ENCODE results near the gene HNRNPL.
"Not testable (repeated sequence)": the region's sequence is repeated elsewhere in the genome, so short reads cannot be mapped to it uniquely, and the experiment has no call there.

The HNRNPL gene

GRCh38 chr19:38831142-38831605 is 18.6 kb downstream of the HNRNPL start:
- Histone ChIP-seq H2AFZ (ENCODE audit: low read length) (peak overlapping the region; percentile 93), H3K14ac (ENCODE audit: low read length) (no peak overlapping the region), H4K91ac (ENCODE audit: low read depth, low read length, poor library complexity) (no peak overlapping the region), H3K23ac (ENCODE audit: low read depth, low read length, poor library complexity) (peak overlapping the region; percentile 9), H3K36me3 (replicated peaks in 1 of 2; ENCODE audit: control insufficient read depth in 2 of 2, insufficient read depth in 2 of 2, low read length in 2 of 2) (peaks cover 14 to 47% of the 10 kb centered on the region in 2 donors), H3K27ac (replicated peaks; ENCODE audit: low read length) (peak overlapping the region; percentile 50), H3K4me3 (ENCODE audit: low read length in 2 of 2) (peak overlapping the region; percentile 75 to 81), H2AK5ac (ENCODE audit: low read depth, low read length) (peak overlapping the region; percentile 53), H2BK12ac (ENCODE audit: low read length) (no peak overlapping the region), H3K79me1 (ENCODE audit: low read depth, low read length) (peaks cover 3% of the 10 kb centered on the region), H4K8ac (ENCODE audit: low read depth, low read length) (peak overlapping the region; percentile 94), H3K4me1 (ENCODE audit: control insufficient read depth in 2 of 2, insufficient read depth in 1 of 2, low read depth in 1 of 2, low read length in 2 of 2) (peaks cover 0 to 4% of the 10 kb centered on the region in 2 donors), H3K4me2 (ENCODE audit: insufficient read depth, low read length, poor library complexity, severe bottlenecking) (peak overlapping the region; percentile 58), H3K18ac (ENCODE audit: low read length) (peak overlapping the region; percentile 98), H3K27me3 (ENCODE audit: control insufficient read depth in 3 of 3, insufficient read depth in 3 of 3, low read depth in 1 of 3, low read length in 3 of 3) (no peaks in the 10 kb centered on the region), H3K9me3 (replicated peaks in 1 of 2; ENCODE audit: control insufficient read depth in 2 of 2, insufficient read depth in 1 of 2, low read depth in 1 of 2, low read length in 2 of 2) (no peaks in the 10 kb centered on the region), H2BK120ac (ENCODE audit: low read depth, low read length) (no peak overlapping the region), H2BK15ac (ENCODE audit: low read length) (peak overlapping the region; percentile 7), H3K9ac (ENCODE audit: low read depth, low read length, poor library complexity) (peak overlapping the region; percentile 92), H3K4ac (ENCODE audit: low read length) (no peak overlapping the region), H2BK5ac (ENCODE audit: low read length) (no peak overlapping the region)
- DNase-seq (ENCODE audit: low spot score), result no peak
- no CpG with 5 or more reads among the region's 16 CpGs for WGBS, 2 donors (ENCODE audit: extremely low coverage in 2 of 2, insufficient read length in 2 of 2, insufficient replicate concordance in 1 of 2)

GRCh38 chr19:38830039-38830733 is 19.6 kb downstream of the HNRNPL start:
- H3K23ac ChIP-seq (ENCODE audit: low read depth, low read length, poor library complexity), result no peak overlapping the region
- H3K18ac ChIP-seq (ENCODE audit: low read length), result no peak overlapping the region
- H4K8ac ChIP-seq (ENCODE audit: low read depth, low read length), result no peak overlapping the region
- no peak overlapping the region for H3K4me2 ChIP-seq (ENCODE audit: insufficient read depth, low read length, poor library complexity, severe bottlenecking)
- H3K4me1 ChIP-seq (ENCODE audit: control insufficient read depth in 2 of 2, insufficient read depth in 1 of 2, low read depth in 1 of 2, low read length in 2 of 2), result peaks cover 0 to 4% of the 10 kb centered on the region in 2 donors
- no peaks in the 10 kb centered on the region for H3K9me3 ChIP-seq (replicated peaks in 1 of 2; ENCODE audit: control insufficient read depth in 2 of 2, insufficient read depth in 1 of 2, low read depth in 1 of 2, low read length in 2 of 2)
- no peak overlapping the region for H3K9ac ChIP-seq (ENCODE audit: low read depth, low read length, poor library complexity)
- WGBS, 2 donors (ENCODE audit: extremely low coverage in 2 of 2, insufficient read length in 2 of 2, insufficient replicate concordance in 1 of 2), result no CpG with 5 or more reads among the region's 4 CpGs
- H3K27ac ChIP-seq (replicated peaks; ENCODE audit: low read length), result no peak overlapping the region
- no peak overlapping the region for H3K4me3 ChIP-seq (ENCODE audit: low read length in 2 of 2)
- H3K27me3 ChIP-seq (ENCODE audit: control insufficient read depth in 3 of 3, insufficient read depth in 3 of 3, low read depth in 1 of 3, low read length in 3 of 3), result no peaks in the 10 kb centered on the region
- no peak overlapping the region for H2AFZ ChIP-seq (ENCODE audit: low read length)
- no peak overlapping the region for H2AK5ac ChIP-seq (ENCODE audit: low read depth, low read length)
- no peak overlapping the region for H4K91ac ChIP-seq (ENCODE audit: low read depth, low read length, poor library complexity)
- no peak overlapping the region for H2BK12ac ChIP-seq (ENCODE audit: low read length)
- no peak overlapping the region for H2BK15ac ChIP-seq (ENCODE audit: low read length)
- peaks cover 3% of the 10 kb centered on the region for H3K79me1 ChIP-seq (ENCODE audit: low read depth, low read length)
- peaks cover 6 to 37% of the 10 kb centered on the region in 2 donors for H3K36me3 ChIP-seq (replicated peaks in 1 of 2; ENCODE audit: control insufficient read depth in 2 of 2, insufficient read depth in 2 of 2, low read length in 2 of 2)
- H2BK120ac ChIP-seq (ENCODE audit: low read depth, low read length), result no peak overlapping the region
- no peak for DNase-seq (ENCODE audit: low spot score)
- H2BK5ac ChIP-seq (ENCODE audit: low read length), result no peak overlapping the region
- H3K14ac ChIP-seq (ENCODE audit: low read length), result no peak overlapping the region
- H3K4ac ChIP-seq (ENCODE audit: low read length), result no peak overlapping the region

DNA sequence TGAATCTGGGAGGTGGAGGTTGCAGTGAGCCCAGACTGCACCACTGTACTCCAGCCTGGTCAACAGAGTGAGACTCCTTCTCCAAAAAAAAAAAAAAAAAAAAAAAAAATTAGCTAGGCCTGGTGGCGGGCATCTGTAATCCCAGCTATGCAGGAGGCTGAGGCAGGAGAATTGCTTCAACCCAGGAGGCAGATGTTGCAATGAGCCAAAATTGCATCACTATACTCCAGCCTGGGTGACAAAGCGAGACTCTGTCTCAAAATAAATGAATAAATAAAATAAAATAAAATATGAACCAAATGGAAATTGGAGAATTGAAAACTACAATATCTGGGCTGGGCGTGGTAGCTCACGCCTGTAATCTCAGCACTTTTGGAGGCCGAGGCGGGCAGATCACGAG is 20.6 kb downstream of the HNRNPL start:
- WGBS, 2 donors (ENCODE audit: extremely low coverage in 2 of 2, insufficient read length in 2 of 2, insufficient replicate concordance in 1 of 2), result no CpG with 5 or more reads among the region's 7 CpGs

DNA sequence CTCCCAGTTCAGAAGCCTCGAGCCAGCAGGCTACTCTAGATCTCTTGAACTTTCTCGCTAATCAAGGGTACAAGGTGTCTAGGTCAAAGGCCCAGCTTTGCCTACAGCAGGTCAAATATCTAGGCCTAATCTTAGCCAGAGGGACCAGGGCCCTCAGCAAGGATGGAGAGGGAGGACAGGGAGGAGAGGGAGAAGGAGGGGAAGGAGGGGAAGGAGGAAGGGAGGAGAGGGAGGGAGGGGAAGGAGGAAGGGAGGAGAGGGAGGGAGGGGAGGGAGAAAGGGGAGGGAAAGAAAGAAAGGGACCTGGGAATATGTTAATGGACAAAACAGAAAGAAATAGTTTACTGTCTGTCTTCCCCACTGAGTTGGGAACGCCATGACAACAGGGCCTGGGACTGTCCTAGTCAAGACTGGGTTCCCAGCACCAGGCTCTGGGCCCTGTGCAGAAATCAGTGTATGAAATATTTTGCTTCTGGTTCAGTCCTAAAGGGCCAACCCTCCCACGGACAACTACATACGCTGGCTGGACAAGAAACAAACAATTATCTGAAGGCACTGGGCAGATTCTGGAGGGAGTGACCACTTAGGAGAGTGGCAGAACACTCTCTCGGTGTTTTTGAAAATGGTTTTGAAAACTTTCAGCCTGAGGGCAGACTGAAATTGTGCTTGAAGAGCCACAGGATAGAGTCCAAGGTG is 22.8 kb downstream of the HNRNPL start:
- Histone ChIP-seq H3K4me2 (ENCODE audit: insufficient read depth, low read length, poor library complexity, severe bottlenecking) (no peak overlapping the region), H3K14ac (ENCODE audit: low read length) (no peak overlapping the region), H2BK15ac (ENCODE audit: low read length) (no peak overlapping the region), H2BK5ac (ENCODE audit: low read length) (no peak overlapping the region), H3K27ac (replicated peaks; ENCODE audit: low read length) (no peak overlapping the region), H3K4me3 (ENCODE audit: low read length in 2 of 2) (no peak overlapping the region), H2BK12ac (ENCODE audit: low read length) (no peak overlapping the region), H3K79me1 (ENCODE audit: low read depth, low read length) (peaks cover 3% of the 10 kb centered on the region), H2AK5ac (ENCODE audit: low read depth, low read length) (no peak overlapping the region), H3K9ac (ENCODE audit: low read depth, low read length, poor library complexity) (no peak overlapping the region), H3K9me3 (replicated peaks in 1 of 2; ENCODE audit: control insufficient read depth in 2 of 2, insufficient read depth in 1 of 2, low read depth in 1 of 2, low read length in 2 of 2) (no peaks in the 10 kb centered on the region), H3K4me1 (ENCODE audit: control insufficient read depth in 2 of 2, insufficient read depth in 1 of 2, low read depth in 1 of 2, low read length in 2 of 2) (peaks cover 0 to 4% of the 10 kb centered on the region in 2 donors), H3K36me3 (replicated peaks in 1 of 2; ENCODE audit: control insufficient read depth in 2 of 2, insufficient read depth in 2 of 2, low read length in 2 of 2) (peaks cover 9 to 42% of the 10 kb centered on the region in 2 donors), H3K18ac (ENCODE audit: low read length) (no peak overlapping the region), H3K23ac (ENCODE audit: low read depth, low read length, poor library complexity) (no peak overlapping the region), H4K8ac (ENCODE audit: low read depth, low read length) (no peak overlapping the region), H4K91ac (ENCODE audit: low read depth, low read length, poor library complexity) (no peak overlapping the region), H2BK120ac (ENCODE audit: low read depth, low read length) (no peak overlapping the region), H3K27me3 (ENCODE audit: control insufficient read depth in 3 of 3, insufficient read depth in 3 of 3, low read depth in 1 of 3, low read length in 3 of 3) (no peaks in the 10 kb centered on the region), H2AFZ (ENCODE audit: low read length) (no peak overlapping the region), H3K4ac (ENCODE audit: low read length) (no peak overlapping the region)
- no peak for DNase-seq (ENCODE audit: low spot score)
- WGBS, 2 donors (ENCODE audit: extremely low coverage in 2 of 2, insufficient read length in 2 of 2, insufficient replicate concordance in 1 of 2), result no CpG with 5 or more reads among the region's 6 CpGs

More for the DNA sequence above, 20.6 kb downstream of the HNRNPL start:
- H3K18ac ChIP-seq (ENCODE audit: low read length); DNase-seq (ENCODE audit: low spot score); H3K27ac ChIP-seq (replicated peaks; ENCODE audit: low read length); H3K4me2 ChIP-seq (ENCODE audit: insufficient read depth, low read length, poor library complexity, severe bottlenecking); H3K23ac ChIP-seq (ENCODE audit: low read depth, low read length, poor library complexity); H2AK5ac ChIP-seq (ENCODE audit: low read depth, low read length); H2BK5ac ChIP-seq (ENCODE audit: low read length); H3K27me3 ChIP-seq (ENCODE audit: control insufficient read depth in 3 of 3, insufficient read depth in 3 of 3, low read depth in 1 of 3, low read length in 3 of 3); H2BK120ac ChIP-seq (ENCODE audit: low read depth, low read length); H4K91ac ChIP-seq (ENCODE audit: low read depth, low read length, poor library complexity); H4K8ac ChIP-seq (ENCODE audit: low read depth, low read length); H3K4ac ChIP-seq (ENCODE audit: low read length); H3K79me1 ChIP-seq (ENCODE audit: low read depth, low read length); H3K9me3 ChIP-seq (replicated peaks in 1 of 2; ENCODE audit: control insufficient read depth in 2 of 2, insufficient read depth in 1 of 2, low read depth in 1 of 2, low read length in 2 of 2); H2BK15ac ChIP-seq (ENCODE audit: low read length); H3K4me1 ChIP-seq (ENCODE audit: control insufficient read depth in 2 of 2, insufficient read depth in 1 of 2, low read depth in 1 of 2, low read length in 2 of 2); H2BK12ac ChIP-seq (ENCODE audit: low read length); H3K14ac ChIP-seq (ENCODE audit: low read length); H3K4me3 ChIP-seq (ENCODE audit: low read length in 2 of 2); H2AFZ ChIP-seq (ENCODE audit: low read length); H3K9ac ChIP-seq (ENCODE audit: low read depth, low read length, poor library complexity): not testable (repeated sequence)
- peaks cover 6 to 36% of the 10 kb centered on the region in 2 donors for H3K36me3 ChIP-seq (replicated peaks in 1 of 2; ENCODE audit: control insufficient read depth in 2 of 2, insufficient read depth in 2 of 2, low read length in 2 of 2)

All from neuronal stem cell (in vitro differentiated cells).